Kidney epithelial cell (primary cell): Measurements from ENCODE around the gene NINL. TPM values are rescaled to one million over a fixed set of nuclear protein-coding genes. Genes with fewer than 3 reads are reported as not detected.
"Not testable (repeated sequence)": the region's sequence is repeated elsewhere in the genome, so short reads cannot be mapped to it uniquely, and the experiment has no call there.

Experiments
- DNase-seq: peaks from one replicate; pipeline ENCODE4 v3.0.0-alpha.2; 2010; ENCODE audit warnings: low read depth
- H3K27me3 ChIP-seq: 2 replicates; pipeline ENCODE4 v1.6.0; 2011; ENCODE audit warnings: low read length; ENCODE audit not compliant: control insufficient read depth, insufficient read depth
- H3K36me3 ChIP-seq: 2 replicates; pipeline ENCODE4 v1.5.1; 2011; ENCODE audit warnings: low read length; ENCODE audit not compliant: control insufficient read depth, insufficient read depth
- H3K4me3 ChIP-seq: 2 replicates; pipeline ENCODE4 v1.5.1; 2011; ENCODE audit warnings: low read depth, mild to moderate bottlenecking, control low read depth, low read length
- CTCF ChIP-seq: IDR thresholded peaks from 2 replicates; pipeline ENCODE4 v1.5.1; 2011; ENCODE audit warnings: mild to moderate bottlenecking, moderate library complexity, low read length, control low read depth, inconsistent platforms; ENCODE audit not compliant: insufficient read depth, poor library complexity, severe bottlenecking
- total RNA-seq: library from RNA; depleted of rRNA; stranded (reverse); fragments of >200 nt; gene quantifications from 2 replicates; pipeline ENCODE4 v1.2.3, GENCODE V29; 2015

The NINL gene
- total RNA-seq, 1 donor from 2014 or later, result 19.6 TPM

- Histone ChIP-seq H3K36me3 (no peaks in the 10 kb centered on the region), H3K27me3 (no peaks in the 10 kb centered on the region), H3K4me3 (no peak overlapping the region)
- no peak for DNase-seq
- no peak for TF ChIP-seq CTCF
Observed at GRCh38 chr20:25563876-25564275, 21.5 kb downstream of the NINL start.

GRCh38 chr20:25563362-25563761 is 22.0 kb downstream of the NINL start:
- TF ChIP-seq CTCF, result no peak
- H3K36me3 ChIP-seq, result no peaks in the 10 kb centered on the region

GRCh38 chr20:25561771-25562170 is 23.6 kb downstream of the NINL start:
- not testable (repeated sequence) for H3K27me3 ChIP-seq, H3K36me3 ChIP-seq, H3K4me3 ChIP-seq, DNase-seq

More at GRCh38 chr20:25563362-25563761, 22.0 kb downstream of the NINL start:
- no peak overlapping the region for H3K4me3 ChIP-seq
- DNase-seq, result no peak
- no peaks in the 10 kb centered on the region for H3K27me3 ChIP-seq

GRCh38 chr20:25553819-25554296 is 31.5 kb downstream of the NINL start:
- no peak for TF ChIP-seq CTCF
- no peaks in the 10 kb centered on the region for H3K27me3 ChIP-seq
- no peak for DNase-seq
- H3K4me3 ChIP-seq, result no peak overlapping the region
- no peaks in the 10 kb centered on the region for H3K36me3 ChIP-seq

GRCh38 chr20:25552977-25553376 is 32.4 kb downstream of the NINL start:
- Histone ChIP-seq H3K36me3 (no peaks in the 10 kb centered on the region), H3K27me3 (no peaks in the 10 kb centered on the region), H3K4me3 (no peak overlapping the region)
- DNase-seq, result no peak
- no peak for TF ChIP-seq CTCF

- no peak for TF ChIP-seq CTCF
- DNase-seq, result no peak
- peaks cover under 1% of the 10 kb centered on the region for H3K36me3 ChIP-seq
- no peak overlapping the region for H3K4me3 ChIP-seq
- H3K27me3 ChIP-seq, result no peaks in the 10 kb centered on the region
Observed at GRCh38 chr20:25551413-25552215, 33.7 kb downstream of the NINL start.

GRCh38 chr20:25550645-25551337 is 34.5 kb downstream of the NINL start:
- H3K27me3 ChIP-seq, H3K4me3 ChIP-seq, H3K36me3 ChIP-seq, DNase-seq: not testable (repeated sequence)
